Activated gamma-delta T cell treated with anti-CD3 and anti-CD28 coated beads, Interleukin-2, amount 50 U/mL, for 16 hours (primary cell): ENCODE measurements around the gene TRPM2.

Source experiments
- DNase-seq: peaks from one replicate; pipeline ENCODE4 v3.0.0-alpha.2; 2020; ENCODE audit warnings: low read depth

TRPM2 gene

GRCh38 chr21:44445145-44445812 is 91.9 kb downstream of the TRPM2 start:
- DNase-seq: no peak

DNA sequence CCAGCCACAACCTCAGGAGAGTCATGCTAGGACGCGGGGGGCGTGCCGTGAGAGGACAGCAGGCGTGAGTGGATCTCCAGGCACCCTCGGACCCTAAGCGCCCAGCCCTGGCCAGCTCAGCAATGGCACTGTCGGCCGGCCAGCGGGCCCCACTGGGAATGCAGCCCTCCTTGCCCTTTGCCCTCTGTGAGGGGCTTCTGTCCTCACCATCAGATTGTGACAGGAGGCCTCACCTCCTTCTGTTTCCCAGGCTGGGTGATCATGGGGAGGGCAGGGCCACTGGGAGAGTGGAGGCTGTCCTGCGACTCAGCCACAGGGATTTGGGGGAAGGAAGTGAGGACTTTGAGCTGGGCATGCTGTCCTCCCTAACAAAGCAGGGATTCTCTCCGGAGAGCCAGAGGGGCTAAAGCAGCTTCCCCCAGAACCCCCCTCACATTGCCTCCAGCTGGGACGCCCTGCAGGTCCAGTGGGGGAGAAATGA is 95.3 kb downstream of the TRPM2 start:
- DNase-seq: no peak

DNA sequence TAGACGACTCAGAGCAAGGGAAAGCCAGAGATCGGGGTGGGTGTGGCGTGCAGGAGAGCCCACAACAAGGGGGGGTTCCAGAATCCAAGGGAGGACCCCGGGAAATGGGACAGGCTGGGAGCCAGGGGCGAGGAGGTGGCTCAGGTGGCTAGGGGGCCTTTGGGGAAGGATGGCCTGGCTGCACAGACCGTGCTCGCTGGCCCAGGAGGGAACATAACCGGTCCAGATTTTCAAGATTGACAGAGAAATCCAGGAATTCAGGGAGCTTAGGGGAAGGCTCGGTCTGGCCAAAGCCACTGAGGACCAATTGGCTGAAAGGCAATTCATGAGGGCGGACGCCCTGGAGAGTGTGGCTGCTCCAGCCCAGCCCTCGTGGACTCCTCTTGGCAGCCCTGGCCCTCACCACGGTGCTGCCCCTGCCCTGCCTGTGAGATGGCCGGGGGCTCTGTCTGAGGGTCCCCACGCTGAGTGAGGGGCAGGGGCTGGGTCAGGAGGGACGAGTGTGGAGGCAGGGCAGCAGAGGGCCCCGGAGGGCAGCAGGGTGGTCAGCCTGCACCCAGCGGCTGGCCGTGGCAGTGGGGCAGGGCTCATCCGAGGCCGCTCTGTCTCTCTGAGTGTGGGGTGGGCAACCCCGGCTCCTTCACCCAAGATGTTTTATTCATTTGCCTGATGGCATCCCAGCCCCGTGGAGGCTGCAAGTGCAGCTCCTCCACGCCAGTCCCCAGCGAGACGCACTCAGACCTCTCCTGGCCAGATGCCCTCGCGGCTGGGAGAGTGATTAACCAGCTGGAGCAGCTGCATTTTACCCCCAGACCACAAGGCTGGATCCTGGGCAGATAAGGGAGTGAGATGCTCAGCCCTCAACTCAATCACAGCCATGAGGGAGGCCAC is 96.3 kb downstream of the TRPM2 start:
- no peak for DNase-seq

DNA sequence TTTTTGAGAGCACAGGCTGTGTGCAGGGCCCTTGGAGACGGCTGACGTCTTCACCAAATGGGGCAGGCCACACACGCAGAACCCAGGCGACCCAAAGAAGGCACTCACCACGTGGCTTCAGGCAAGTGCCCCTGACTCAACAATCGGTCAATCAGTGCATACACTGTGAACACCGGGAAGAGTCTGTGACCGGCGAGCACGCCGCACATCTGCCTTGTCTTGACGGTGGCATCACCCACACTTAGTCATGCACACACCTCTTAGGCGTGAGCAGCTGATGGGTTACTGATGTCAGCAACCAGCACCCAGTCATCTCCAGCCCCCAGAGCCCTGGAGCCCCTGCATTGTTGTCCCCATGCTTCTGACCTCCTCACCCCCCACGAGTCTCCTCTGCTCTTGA is 97.0 kb downstream of the TRPM2 start:
- DNase-seq: no peak

- DNase-seq: no peak
Observed at GRCh38 chr21:44450999-44451398, 97.6 kb downstream of the TRPM2 start.

GRCh38 chr21:44453120-44453519 is 99.7 kb downstream of the TRPM2 start:
- no peak for DNase-seq

- no peak for DNase-seq
Observed at GRCh38 chr21:44454058-44454457, 100.6 kb downstream of the TRPM2 start.

DNA sequence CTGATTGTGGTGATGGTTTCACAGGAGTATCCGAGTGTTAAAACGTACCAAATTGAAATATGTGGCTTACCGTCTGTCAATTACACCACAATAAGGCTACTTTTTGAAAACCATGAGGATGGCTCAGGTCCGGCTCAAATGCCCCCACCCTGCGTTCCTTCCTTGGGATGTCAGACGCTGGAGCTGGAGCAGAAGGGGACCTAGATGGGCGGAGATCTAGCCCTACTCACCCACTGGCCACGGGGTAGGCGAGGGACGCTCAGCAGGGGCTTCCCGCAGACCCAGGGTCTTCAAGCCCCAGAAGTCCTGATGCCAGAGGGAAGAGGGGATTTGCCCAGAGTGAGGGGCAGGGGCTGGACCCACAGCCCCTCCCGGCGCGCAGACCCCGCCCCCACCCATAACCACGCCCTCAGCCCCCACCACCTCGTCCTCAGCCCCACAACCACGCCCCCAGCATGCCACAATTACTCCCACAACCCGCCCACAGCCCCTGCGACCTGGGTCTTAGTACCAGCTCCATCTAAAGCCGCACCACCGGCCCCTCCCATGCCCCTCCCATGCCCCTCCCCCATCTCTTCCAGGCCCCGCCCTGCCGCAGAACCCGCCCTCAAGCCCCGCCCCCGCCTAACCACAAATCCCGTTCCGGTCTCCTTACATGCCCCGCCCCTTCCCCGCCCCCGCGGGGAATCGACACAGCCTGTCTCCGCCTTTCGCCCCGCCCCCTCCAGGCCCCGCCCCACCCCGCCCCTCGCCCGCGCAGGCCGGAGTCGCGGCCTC is 101.5 kb downstream of the TRPM2 start, which contains the start of gene LRRC3:
Gene LRRC3, plus strand, starts transcription at position 764 of the 777 bp plus-strand sequence. CDS start 1,135 bp downstream, outside the sequence.
- peak; percentile 60 for DNase-seq

- DNase-seq: no peak
Observed at GRCh38 chr21:44455524-44456213, 102.2 kb downstream of the TRPM2 start.

DNA sequence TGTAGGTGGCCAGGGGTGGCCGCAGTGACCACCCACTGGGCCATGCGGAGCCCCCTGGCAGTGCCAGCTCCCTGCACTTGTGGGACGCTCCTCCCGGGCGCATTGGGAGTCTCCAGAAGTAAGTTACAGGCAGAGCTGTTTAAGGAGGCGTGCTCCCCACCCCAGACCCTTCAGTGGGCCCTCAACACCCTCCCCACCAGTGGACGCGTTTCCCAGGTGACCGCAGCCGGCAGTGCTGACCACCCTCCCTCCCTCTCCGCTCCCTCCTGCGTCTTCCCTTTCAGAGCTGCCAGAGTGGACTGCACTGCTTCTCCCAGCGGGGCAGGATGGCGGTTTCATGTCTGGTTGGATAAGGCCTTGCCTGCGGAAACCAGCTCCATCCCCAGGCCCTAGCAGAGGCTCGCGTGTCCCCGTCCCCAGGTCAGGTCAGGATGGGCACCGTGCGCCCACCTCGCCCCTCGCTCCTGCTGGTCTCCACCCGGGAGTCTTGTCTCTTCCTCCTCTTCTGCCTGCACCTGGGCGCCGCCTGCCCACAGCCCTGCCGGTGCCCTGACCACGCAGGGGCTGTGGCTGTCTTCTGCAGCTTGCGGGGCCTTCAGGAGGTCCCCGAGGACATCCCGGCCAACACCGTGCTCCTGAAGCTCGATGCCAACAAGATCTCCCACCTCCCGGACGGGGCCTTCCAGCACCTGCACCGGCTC is 102.9 kb downstream of the TRPM2 start:
- DNase-seq: no peak

DNA sequence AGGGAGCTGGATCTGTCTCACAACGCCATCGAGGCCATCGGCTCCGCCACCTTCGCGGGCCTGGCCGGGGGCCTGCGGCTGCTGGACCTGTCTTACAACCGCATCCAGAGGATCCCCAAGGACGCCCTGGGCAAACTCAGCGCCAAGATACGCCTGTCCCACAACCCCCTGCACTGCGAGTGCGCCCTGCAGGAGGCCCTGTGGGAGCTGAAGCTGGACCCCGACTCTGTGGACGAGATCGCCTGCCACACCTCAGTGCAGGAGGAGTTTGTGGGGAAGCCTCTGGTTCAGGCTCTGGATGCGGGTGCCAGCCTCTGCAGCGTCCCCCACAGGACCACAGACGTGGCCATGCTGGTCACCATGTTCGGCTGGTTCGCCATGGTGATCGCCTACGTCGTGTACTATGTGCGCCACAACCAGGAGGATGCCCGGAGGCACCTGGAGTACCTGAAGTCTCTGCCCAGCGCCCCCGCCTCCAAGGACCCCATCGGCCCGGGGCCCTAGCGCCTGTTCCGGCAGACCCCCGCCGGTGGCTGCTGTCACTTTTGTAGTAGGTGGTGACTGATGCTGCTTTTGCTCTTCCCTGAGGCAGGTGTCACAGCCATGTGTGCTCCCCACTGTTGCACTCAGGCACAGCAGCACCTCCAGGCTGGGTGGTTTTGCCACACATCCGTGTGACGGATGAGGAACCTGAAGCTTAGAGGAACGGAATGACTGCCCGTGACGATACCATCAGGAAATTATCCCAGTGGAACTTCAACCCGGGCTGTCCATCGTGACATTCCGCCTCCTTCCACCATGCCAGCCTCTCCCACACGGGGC is 103.7 kb downstream of the TRPM2 start:
- no peak for DNase-seq

DNA sequence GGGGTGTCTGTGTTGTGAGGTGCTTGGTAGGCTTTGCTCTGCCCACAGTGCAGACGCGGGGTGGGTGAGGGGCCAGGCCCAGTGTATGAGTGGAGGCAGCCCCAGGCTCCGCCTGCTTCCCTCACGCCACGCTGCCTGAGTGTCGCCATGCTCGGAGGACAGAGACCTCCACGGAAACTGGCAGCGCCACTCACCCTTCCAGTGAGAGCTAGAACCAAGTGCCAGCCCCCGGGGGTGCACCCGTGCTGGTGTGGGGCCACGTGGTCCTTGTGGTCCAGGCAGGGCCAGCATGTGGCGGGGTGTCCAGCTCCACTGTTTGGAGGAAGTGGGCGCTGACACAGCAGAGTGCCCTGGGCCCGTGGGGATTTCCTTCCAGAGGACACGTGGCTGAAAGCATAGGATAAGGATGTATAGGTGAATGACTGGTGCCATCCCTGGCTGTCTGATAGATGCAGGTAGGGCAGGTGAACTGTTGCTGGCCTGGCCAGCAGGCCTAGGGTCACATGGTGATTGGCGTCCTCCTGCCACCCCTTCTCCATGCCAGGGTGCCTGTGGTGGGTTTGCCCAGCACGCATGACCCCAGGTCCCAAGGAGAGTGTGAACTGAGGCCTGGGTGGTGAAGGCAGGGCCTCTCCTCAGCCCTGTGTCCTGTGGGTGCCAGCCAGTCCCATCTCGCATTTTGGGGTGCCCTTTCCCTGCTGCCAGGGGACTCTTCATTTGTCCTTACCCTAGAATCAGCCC is 105.7 kb downstream of the TRPM2 start:
- DNase-seq: no peak

DNA sequence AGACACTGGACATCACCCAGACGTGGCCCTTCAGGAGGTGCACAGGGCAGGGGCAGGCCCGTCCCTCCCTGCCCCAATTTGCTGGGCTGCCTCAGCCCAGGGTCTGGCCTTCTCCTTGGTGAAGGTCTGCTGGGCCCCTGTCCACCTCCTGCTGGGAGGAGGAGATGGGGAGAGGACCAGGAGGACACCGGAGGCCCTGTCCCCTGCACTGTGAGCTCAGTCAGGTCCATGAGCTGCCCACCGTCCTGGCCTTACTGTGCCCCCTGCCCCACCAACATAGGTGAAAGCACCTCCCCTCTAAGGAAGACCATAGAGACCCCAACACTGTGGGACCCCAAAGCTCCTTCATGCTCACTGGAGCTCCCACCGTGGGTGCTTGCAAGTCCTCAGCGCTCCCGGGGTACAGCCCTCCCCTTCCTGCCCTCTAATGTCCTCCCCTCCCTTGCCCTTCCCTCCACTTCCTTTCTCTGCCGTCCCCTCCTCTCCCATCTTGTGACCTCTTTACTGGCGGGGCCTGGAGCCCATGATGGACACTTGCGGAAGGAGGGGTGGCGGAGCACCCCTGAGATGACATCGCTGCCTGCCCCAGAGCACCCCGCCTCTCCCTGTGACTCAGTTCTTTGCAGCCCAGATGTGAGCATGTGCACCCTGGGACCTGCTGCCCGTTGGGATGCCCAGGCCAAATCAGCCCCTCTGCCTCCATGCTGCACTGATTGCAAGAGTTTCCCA is 106.5 kb downstream of the TRPM2 start:
- no peak for DNase-seq

DNA sequence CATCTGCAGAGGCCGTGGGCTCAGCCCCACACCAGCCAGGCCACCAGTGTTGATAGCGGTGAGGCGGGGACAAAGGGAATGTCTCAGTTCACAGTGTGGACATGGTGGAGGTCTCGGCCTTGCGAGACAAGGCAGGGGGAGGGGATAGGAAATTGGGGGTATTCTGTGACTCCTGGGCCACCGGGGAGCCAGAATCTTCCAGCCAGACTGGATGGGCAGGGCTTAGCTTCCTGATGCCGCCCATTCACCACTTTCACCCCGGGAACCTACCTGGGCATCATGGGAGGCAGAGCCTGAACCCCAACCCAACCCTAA is 107.0 kb downstream of the TRPM2 start:
- DNase-seq: no peak

- DNase-seq: no peak
Observed at GRCh38 chr21:44461005-44461404, 107.6 kb downstream of the TRPM2 start.

- DNase-seq: no peak
Observed at GRCh38 chr21:44461464-44462001, 108.1 kb downstream of the TRPM2 start.

DNA sequence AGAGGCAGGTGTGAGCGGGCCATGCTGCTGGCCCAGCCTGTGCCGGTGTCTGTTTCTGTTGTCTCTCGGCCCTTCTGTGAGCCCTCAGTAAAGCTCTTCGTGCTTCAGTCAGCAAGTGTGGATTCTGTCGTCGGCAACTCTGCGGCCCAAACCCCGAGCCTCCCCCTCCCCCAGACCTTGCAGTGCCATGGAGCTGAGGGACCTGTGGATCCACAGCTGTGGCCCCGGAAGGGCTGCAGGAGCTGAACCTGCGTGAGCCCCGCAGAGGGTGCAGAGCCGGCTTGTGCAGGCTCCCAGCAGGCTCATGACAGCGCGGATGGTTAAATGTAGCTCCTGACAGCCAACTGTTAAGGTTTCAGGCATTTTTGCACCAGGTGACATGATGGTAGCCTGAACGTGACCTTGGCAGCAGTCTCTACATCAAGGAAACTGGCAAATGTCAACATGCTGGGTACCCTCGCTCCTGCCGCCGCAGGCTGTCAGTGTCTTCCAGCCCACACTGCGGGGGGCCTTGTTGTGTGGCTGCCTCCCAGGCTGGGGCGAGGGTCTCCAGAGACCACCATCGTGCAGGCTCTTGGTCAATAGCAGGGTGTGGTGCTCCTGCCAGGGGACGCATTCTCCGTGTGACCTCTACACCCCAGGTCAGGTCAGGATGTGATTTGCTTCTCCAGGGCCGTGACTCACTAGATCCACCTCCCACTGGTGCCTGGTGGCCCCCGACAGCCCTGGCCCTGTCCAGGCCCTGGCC is 108.8 kb downstream of the TRPM2 start:
- DNase-seq: no peak

- no peak for DNase-seq
Observed at GRCh38 chr21:44462834-44463200, 109.4 kb downstream of the TRPM2 start.
